Panc1 (cell line): ENCODE measurements around the gene IL2RA. TPM values are rescaled to one million over a fixed set of nuclear protein-coding genes. Genes with fewer than 3 reads are reported as not detected.

Source experiments
- ATAC-seq: fragments of 200-7000 bp; cut with Tn5 transposase; 2 replicates; pipeline ENCODE4 v1.9.1; 2020; ENCODE audit warnings: mild to moderate bottlenecking, moderate library complexity
- BruUV-seq: library from RNA; stranded (reverse); fragments of 400-500 nt; replicated peaks from 2 replicates; lab custom pipeline; 2021; lab: Mats Ljungman, UMichigan
- CTCF ChIA-PET: fragments of 300-600 bp; sonication (Branson Sonifier 250); formaldehyde crosslinking; loops from one replicate; lab custom pipeline; 2022; ENCODE audit warnings: antibody characterized with exemption; lab: Charles Lee
- POLR2A ChIA-PET: fragments of 300-600 bp; sonication (Branson Sonifier 250); formaldehyde crosslinking; loops from one replicate; lab custom pipeline; 2022; ENCODE audit warnings: antibody characterized with exemption; lab: Charles Lee
- DNase-seq: peaks from one replicate; pipeline ENCODE4 v3.0.0-alpha.2; 2010; ENCODE audit warnings: low read depth, low spot score
- H3K27ac ChIP-seq: 2 replicates; pipeline ENCODE4 v1.5.1; 2011; ENCODE audit warnings: mild to moderate bottlenecking, low read length, inconsistent platforms
- H3K27me3 ChIP-seq: fragments of 200-500 bp; sonication (Bioruptor generic); 2 replicates; pipeline ENCODE4 v1.6.0; 2014; ENCODE audit warnings: low read length, inconsistent platforms; ENCODE audit not compliant: control insufficient read depth, insufficient read depth
- H3K36me3 ChIP-seq: fragments of 200-500 bp; sonication (Bioruptor generic); 2 replicates; pipeline ENCODE4 v1.5.1; 2014; ENCODE audit warnings: inconsistent platforms, mild to moderate bottlenecking, low read length, moderate library complexity; ENCODE audit not compliant: control insufficient read depth, insufficient read depth
- H3K4me1 ChIP-seq: 2 replicates; pipeline ENCODE4 v1.5.1; 2011; ENCODE audit warnings: inconsistent platforms, mild to moderate bottlenecking, low read length, moderate library complexity; ENCODE audit not compliant: control insufficient read depth, insufficient read depth
- H3K4me3 ChIP-seq, 2 experiments: 2 replicates each; pipeline ENCODE4 v1.5.1; 2011 to 2012; ENCODE audit warnings: low read depth in 2 of 2, low read length in 2 of 2, mild to moderate bottlenecking in 2 of 2, inconsistent platforms in 1 of 2, moderate library complexity in 1 of 2
- H3K9me3 ChIP-seq: fragments of 200-500 bp; sonication (Bioruptor generic); 2 replicates; pipeline ENCODE4 v1.5.1; 2014; ENCODE audit warnings: low read depth, mild to moderate bottlenecking, inconsistent platforms, low read length, moderate library complexity; ENCODE audit not compliant: control insufficient read depth, insufficient read depth
- POLR2AphosphoS5 ChIP-seq: IDR thresholded peaks from 2 replicates; pipeline ENCODE4 v1.6.1; 2012; ENCODE audit warnings: mild to moderate bottlenecking, low read depth, low read length, moderate library complexity
- SIN3A ChIP-seq: IDR thresholded peaks from 2 replicates; pipeline ENCODE4 v1.6.1; 2012; ENCODE audit warnings: low read depth, mild to moderate bottlenecking, low read length, moderate library complexity, borderline replicate concordance; ENCODE audit not compliant: insufficient read depth
- TCF7L2 ChIP-seq: IDR thresholded peaks from 2 replicates; pipeline ENCODE4 v1.6.1; 2011; ENCODE audit warnings: mild to moderate bottlenecking, low read depth, low read length, inconsistent platforms
- in situ Hi-C: cut with HindIII; loops from 2 replicates; pipeline ENCODE4 v1.10.0; 2016; ENCODE audit warnings: low sequenced_read_pairs, low pct_unique_long_range_greater_than_20kb
- intact Hi-C: fragments of 100-400 bp; cut with micrococcal nuclease; formaldehyde crosslinking; loops from one replicate; pipeline ENCODE4 v1.10.0; 2022; ENCODE audit not compliant: unreplicated experiment
- total RNA-seq: library from RNA; stranded (reverse); gene quantifications from one replicate; pipeline ENCODE4 v1.2.1, GENCODE V29; 2021; ENCODE audit not compliant: unreplicated experiment
- TF ChIP-seq, protein P1 (sequence below): fragments of 450-650 bp; IDR thresholded peaks from 2 replicates; pipeline ENCODE4 v1.5.1; 2017; ENCODE audit warnings: mild to moderate bottlenecking
- TF ChIP-seq, protein P2 (sequence below), 2 experiments: IDR thresholded peaks; 2 replicates each; pipeline ENCODE4 v1.6.1; 2011 to 2012; ENCODE audit warnings: low read depth in 2 of 2, control low read depth in 1 of 2, low read length in 1 of 2, mild to moderate bottlenecking in 1 of 2, moderate library complexity in 1 of 2; ENCODE audit not compliant: insufficient read depth in 1 of 2

Gene IL2RA
- total RNA-seq, 1 experiment from 2014 or later = 0.33 TPM

DNA sequence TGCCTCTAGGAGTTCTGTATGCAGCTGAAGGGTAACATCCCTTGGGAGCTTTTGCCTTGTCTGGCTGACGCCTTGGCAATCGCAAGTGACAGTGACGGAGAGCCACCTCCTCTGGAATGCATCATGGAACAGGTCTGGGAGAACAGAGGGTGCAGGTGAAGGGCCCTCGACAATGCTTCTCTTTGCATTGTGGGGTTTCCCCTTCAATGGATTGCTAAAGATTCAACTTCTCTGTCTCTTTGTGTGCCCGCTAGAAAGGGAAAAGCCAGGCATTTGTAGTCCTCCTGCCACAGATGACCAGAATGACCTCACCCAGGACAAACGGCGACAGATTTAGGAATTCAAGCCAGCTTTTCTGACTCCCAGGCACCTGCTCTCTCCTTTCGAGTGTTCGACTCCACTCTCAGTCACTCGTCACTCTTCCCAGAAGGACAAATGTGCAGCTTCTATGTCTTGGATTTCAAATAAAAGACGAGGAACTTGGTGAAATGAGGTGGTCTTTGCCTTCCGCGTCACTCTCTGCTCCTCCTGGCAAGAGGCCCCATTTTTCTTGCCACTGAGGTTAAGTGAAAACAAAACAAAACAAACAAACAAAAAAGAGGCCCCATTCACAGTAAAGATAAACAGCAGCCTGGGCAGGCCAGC, 26.1 kb downstream of the IL2RA start:
- Histone ChIP-seq H3K36me3 (no peaks in the 10 kb centered on the region), H3K4me1 (no peaks in the 10 kb centered on the region), H3K9me3 (no peaks in the 10 kb centered on the region; the same call in 1 of the 2 replicates), H3K27ac (no peak overlapping the region), H3K4me3 (no peak overlapping the region), H3K27me3 (no peaks in the 10 kb centered on the region; the same call in 1 of the 2 replicates)
- BruUV-seq = no TSS peak
- intact Hi-C loops (no loop called here), in situ Hi-C loops (no loop called here)
- DNase-seq = no peak
- ChIA-PET POLR2A (no interaction called here), CTCF (no interaction called here)
- TF ChIP-seq POLR2AphosphoS5 = no peak
- TF ChIP-seq, protein P1, sequence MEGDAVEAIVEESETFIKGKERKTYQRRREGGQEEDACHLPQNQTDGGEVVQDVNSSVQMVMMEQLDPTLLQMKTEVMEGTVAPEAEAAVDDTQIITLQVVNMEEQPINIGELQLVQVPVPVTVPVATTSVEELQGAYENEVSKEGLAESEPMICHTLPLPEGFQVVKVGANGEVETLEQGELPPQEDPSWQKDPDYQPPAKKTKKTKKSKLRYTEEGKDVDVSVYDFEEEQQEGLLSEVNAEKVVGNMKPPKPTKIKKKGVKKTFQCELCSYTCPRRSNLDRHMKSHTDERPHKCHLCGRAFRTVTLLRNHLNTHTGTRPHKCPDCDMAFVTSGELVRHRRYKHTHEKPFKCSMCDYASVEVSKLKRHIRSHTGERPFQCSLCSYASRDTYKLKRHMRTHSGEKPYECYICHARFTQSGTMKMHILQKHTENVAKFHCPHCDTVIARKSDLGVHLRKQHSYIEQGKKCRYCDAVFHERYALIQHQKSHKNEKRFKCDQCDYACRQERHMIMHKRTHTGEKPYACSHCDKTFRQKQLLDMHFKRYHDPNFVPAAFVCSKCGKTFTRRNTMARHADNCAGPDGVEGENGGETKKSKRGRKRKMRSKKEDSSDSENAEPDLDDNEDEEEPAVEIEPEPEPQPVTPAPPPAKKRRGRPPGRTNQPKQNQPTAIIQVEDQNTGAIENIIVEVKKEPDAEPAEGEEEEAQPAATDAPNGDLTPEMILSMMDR = no peak
- no peak for TF ChIP-seq TCF7L2
- TF ChIP-seq, protein P2, sequence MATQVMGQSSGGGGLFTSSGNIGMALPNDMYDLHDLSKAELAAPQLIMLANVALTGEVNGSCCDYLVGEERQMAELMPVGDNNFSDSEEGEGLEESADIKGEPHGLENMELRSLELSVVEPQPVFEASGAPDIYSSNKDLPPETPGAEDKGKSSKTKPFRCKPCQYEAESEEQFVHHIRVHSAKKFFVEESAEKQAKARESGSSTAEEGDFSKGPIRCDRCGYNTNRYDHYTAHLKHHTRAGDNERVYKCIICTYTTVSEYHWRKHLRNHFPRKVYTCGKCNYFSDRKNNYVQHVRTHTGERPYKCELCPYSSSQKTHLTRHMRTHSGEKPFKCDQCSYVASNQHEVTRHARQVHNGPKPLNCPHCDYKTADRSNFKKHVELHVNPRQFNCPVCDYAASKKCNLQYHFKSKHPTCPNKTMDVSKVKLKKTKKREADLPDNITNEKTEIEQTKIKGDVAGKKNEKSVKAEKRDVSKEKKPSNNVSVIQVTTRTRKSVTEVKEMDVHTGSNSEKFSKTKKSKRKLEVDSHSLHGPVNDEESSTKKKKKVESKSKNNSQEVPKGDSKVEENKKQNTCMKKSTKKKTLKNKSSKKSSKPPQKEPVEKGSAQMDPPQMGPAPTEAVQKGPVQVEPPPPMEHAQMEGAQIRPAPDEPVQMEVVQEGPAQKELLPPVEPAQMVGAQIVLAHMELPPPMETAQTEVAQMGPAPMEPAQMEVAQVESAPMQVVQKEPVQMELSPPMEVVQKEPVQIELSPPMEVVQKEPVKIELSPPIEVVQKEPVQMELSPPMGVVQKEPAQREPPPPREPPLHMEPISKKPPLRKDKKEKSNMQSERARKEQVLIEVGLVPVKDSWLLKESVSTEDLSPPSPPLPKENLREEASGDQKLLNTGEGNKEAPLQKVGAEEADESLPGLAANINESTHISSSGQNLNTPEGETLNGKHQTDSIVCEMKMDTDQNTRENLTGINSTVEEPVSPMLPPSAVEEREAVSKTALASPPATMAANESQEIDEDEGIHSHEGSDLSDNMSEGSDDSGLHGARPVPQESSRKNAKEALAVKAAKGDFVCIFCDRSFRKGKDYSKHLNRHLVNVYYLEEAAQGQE (IDR thresholded peaks at IDR 0.05; ENCODE audit: insufficient read depth in 1 of 2, low read depth in 2 of 2, low read length in 1 of 2) = no peak
- TF ChIP-seq SIN3A = no peak
- ATAC-seq = no peak

DNA sequence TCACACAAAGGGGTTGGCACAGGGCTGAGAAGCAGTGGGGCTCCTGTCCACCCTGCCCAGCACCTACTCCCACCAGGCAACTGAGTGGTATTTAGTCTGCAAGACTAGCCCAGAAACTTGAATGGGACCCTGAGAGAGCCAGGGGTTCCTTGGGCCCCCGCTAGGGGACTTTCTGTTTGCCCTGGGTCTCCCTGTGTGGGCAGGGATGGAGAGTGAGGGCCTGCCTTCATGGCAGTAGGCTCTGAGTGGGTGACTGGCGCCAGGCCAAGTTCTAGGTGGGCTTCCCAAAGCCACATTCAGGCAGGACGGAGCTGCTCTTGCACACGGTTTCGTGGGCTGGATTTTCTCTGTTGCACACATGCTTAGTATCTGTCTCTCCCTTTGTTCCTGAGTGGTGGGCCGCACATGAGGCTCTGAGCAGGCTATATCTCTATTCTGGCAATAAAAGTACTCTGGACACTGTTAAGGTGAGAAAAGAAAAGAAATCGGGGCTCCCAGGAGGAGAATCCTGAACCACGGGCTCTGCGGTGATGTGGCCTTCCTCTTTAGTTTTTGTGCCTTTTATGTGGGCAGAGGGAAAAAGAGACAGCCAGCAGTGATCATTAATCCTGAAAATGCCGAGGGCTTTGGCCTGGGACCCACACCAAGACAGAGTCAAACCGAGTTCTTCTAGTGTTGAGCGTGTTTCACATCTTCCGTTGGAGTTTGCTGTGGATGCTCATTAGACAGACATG, 26.9 kb downstream of the IL2RA start:
- H3K27ac ChIP-seq = no peak overlapping the region
- CTCF ChIA-PET = no interaction called here
- in situ Hi-C loops (no loop called here), intact Hi-C loops (no loop called here)
- TF ChIP-seq TCF7L2 (no peak), SIN3A (no peak), POLR2AphosphoS5 (no peak)
- TF ChIP-seq, protein P1 = no peak
- TF ChIP-seq, protein P2 (IDR thresholded peaks at IDR 0.05; ENCODE audit: insufficient read depth in 1 of 2, low read depth in 2 of 2, low read length in 1 of 2) = no peak
- POLR2A ChIA-PET = no interaction called here
- BruUV-seq = no TSS peak
- no peak overlapping the region for H3K4me3 ChIP-seq
- H3K36me3 ChIP-seq = no peaks in the 10 kb centered on the region
- peaks cover 5% of the 10 kb centered on the region; the same call in 1 of the 2 replicates for H3K9me3 ChIP-seq
- ATAC-seq (no peak), DNase-seq (no peak)
- no peaks in the 10 kb centered on the region for H3K4me1 ChIP-seq
- no peaks in the 10 kb centered on the region; the same call in 1 of the 2 replicates for H3K27me3 ChIP-seq
